NCI-H526 (cell line): ENCODE measurements around the gene DIPK1B.

Experiments used
- DNase-seq, 2 experiments: peaks; one replicate each; lab custom pipeline; 2025; lab: John Stamatoyannopoulos, UW

DIPK1B gene

GRCh38 chr9:136769710-136770191 lies 57.4 kb downstream of the DIPK1B start:
- DNase-seq = peak in 1 of 2 experiments; percentile 60

GRCh38 chr9:136771907-136772415 lies 59.6 kb downstream of the DIPK1B start:
- no peak for DNase-seq

GRCh38 chr9:136773386-136774044 lies 61.1 kb downstream of the DIPK1B start:
- peak; percentile 25 to 34 for DNase-seq
